Measurements from ENCODE around the gene MPP2.
"Not testable (repeated sequence)": the region's sequence is repeated elsewhere in the genome, so short reads cannot be mapped to it uniquely, and the experiment has no call there.

The MPP2 gene

DNA sequence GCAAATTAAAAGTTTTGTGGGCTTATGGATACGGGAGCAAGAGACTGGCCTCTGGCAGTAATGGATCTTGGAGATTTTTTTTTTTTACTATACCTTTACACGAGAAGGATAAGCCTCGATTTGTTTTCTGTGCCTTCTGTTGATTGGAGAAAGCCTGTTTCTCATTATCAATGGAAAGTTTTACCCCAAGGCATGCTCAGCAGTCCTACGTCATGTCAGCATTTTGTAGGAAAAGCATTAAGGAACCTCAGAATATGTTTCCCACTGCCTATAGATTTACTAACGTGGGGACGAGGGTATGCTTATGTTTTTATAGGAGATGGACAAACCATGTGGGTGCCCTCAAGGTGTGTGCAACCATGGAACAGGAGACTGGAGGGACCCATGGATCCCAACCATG, 33.5 kb downstream of the MPP2 start:
- no peak for DNase-seq

DNA sequence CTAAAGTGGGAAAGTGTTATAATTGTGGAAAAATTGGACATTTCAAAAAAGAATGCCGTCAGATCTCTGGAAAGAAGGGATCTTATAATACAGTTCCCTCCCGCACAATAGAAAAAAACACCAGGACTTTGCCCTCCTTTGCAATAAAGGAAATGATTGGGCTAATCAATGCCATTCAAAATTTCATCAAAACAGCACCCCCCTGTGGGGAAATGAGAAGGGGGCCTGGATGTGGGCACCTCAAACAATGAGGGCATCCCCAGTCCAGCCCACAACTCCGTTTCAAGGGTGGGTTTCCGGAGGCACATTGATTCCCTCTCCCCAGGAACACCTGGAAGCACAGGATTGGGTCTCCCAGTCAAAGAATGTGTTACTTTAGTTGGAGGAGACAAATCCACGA, 34.2 kb downstream of the MPP2 start:
- DNase-seq, result no peak

DNA sequence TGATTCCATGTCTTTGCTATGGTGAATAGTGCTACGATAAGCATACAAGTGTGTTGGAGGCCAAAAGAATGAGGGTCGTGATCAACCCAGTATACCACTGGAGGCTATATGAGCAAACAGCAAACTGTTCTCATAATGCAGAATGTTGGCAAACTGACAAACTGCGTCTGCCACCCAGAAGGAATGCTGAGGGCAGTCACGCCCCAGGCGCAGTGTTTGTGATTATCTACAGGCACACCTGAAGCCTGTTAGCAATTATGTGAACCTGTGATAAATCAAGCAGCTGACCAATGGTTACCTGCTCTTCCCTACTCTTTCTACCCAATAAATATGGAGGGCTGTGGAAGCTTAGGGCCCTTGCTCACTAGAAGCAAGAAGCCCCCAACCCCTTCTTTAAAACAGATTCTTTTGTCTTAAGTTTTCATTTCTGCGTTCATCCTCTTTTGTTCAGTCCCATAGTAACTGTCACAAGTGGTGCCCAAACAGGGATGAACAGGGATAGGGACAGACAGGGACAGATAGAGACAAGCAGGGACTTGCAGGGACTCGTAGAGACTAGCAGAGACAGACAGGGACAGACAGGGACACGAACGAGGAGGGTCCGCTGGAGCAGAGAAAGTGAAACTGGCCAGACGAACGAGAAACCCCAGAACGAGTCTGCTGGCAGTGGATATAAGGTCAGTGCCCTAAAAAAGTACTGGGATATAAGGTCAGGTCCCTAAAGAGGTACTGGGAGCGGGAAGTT, 35.2 kb downstream of the MPP2 start:
- peak; percentile 33 for DNase-seq

DNA sequence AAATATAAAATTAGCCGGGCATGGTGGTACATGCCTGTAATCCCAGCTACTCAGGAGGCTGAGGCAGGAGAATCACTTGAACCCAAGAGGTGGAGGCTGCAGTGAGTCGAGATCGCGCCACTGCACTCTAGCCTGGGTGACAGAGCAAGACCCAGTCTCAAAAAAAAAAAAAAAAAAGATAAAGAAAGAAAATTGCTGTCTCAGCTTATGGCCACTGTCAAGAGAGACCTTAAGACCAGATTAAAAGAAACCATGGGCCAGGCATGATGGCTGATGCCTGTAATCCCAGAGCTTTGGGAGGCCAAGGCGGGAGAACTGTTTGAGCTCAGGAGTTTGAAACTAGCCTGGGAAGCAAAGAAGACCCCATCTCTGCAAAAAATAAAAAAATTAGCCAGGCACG, 38.3 kb downstream of the MPP2 start:
- DNase-seq, result not testable (repeated sequence)

DNA sequence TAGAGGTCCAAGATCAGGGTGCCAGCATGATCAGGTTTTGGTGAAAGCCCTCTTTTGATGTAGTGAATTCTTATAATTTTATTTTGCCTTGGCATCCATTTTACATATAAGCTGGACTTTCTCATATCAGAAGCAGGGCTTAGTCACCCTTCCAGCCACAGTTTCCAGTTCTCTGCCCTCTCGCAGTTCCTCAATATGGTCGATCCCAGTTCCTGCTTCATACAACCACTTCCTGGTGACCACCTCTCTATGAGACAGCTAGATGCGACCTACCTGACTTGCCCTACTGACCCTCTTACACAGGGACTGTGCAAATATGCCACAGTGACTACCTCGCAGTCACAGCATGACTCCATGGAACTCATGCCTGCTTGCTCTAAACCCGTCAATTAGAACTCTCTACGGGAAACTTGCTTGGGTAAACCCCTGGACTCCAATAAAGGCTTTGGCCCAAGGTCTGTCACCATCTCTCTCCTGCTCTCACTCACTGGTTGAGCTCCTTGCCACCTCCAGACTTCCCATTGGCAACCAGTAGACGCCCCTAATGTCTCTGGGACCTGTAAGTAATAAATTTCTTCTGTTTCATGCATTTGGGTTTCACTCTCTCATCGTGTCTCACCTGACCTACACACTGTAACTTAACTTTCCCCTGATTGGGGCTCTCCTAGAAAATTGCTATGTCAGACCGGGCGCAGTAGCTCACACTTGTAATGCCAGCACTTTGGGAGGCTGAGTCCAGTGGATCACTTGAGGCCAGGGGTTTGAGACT, 38.9 kb downstream of the MPP2 start:
- no peak for DNase-seq

DNA sequence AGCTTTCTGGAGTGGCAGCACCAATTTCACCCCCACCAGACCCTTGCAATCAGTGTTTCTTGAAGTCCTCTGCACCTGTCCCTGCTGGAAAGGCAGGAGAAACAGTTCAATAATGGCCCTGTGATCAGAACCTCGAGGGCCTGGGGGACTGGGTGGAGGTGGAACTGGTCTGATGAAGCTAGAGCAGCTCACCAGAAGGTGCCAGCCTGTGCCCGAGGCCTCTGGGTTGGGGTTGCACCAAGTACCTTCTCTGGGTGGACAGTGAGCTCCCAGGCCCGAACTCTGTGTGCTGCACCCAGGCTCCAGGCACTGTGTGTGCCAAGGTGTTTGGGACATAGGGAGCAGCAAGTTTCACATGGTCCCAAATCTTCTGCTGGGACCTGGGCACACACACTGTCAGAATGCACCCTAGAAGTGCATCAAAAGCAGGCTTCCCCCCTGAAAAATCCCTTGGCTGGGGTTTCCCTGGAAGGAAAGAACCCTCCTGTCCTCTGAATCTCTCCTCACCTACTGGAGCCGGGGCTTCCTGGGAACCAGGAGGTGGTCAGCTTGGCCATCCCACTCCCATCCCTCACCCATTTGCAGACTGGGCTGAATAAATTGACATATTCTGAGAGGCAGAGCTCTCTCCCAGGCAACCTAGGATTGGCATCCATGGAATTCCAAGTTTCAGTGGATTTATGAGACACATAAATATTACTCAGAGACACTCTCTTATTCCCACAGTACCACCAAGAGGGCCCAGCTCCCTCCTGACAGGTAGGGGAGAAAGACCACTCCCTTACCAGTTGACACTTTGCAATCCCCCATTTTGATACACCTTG, 43.0 kb downstream of the MPP2 start:
- DNase-seq, result no peak

DNA sequence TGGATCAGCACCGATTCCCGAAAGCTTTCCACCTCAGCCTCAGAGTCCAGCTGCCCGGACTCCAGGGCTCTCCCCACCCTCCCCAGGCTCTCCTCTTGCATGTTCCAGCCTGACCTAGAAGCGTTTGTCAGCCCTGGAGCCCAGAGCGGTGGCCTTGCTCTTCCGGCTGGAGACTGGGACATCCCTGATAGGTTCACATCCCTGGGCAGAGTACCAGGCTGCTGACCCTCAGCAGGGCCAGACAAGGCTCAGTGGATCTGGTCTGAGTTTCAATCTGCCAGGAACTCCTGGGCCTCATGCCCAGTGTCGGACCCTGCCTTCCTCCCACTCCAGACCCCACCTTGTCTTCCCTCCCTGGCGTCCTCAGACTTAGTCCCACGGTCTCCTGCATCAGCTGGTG, 45.4 kb downstream of the MPP2 start:
- no peak for DNase-seq

DNA sequence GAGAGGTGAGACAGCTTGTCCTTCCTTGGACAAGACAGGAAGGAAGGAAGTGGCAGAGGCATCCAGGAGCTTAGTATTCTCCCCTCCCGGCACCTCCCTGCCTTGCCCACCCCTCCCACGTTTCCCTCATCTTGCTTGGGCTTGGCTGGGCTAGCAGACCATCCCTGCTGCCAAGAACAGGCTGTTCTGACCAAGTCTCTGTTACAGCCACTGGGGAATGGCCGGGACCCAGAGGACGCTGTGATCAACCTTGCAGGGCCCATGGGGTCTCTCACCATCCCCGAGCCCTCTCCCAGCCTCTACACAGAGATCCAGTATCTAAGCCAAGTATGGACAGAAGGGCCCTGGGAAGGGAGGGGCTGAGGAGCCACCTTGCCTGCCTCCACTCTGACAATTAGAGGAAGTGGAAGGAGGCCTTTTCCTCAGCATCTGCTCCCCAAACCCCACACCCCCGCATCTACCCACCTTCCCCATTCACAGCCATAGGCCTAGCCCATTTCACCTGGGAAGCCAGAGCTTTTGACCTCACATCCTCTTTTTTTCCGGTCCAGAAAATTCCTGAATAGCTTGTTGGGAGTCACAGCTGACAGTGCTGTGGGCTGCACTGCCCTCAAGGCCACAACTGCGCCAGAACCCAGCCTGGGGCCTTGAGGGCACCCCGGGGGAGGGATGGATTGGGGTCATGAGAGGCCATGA, 46.3 kb downstream of the MPP2 start:
- no peak for DNase-seq

DNA sequence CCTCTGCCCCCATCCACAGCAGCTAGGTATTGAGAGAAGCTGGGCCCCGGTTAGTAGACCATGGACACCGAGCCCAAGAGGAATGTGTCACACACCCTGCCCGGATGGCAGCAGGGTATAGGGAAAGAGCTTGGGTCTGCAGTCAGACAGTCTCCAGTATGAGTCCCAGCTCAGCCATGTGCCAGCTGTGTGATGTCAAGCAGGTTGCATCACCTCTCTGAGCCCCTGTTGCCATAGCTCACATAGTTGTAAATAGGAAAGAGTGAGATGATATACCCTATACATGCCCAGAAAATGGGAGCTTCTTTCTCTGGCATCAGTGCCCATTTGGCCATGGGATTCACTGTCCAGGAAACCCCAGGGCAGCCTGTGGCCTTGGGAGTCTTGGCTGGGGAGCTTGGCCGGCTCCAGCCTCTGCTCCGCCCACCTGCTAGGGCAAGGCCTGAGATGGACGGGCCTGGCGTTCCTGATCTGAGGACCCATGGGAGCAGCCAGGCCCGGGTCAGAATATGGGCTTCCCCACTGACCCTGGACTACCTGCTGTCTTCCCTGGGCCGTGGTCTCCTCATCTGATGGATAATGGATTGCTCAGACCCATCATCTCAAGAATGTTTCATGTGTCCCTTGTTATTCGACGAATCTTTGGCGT, 47.1 kb downstream of the MPP2 start:
- no peak for DNase-seq

DNA sequence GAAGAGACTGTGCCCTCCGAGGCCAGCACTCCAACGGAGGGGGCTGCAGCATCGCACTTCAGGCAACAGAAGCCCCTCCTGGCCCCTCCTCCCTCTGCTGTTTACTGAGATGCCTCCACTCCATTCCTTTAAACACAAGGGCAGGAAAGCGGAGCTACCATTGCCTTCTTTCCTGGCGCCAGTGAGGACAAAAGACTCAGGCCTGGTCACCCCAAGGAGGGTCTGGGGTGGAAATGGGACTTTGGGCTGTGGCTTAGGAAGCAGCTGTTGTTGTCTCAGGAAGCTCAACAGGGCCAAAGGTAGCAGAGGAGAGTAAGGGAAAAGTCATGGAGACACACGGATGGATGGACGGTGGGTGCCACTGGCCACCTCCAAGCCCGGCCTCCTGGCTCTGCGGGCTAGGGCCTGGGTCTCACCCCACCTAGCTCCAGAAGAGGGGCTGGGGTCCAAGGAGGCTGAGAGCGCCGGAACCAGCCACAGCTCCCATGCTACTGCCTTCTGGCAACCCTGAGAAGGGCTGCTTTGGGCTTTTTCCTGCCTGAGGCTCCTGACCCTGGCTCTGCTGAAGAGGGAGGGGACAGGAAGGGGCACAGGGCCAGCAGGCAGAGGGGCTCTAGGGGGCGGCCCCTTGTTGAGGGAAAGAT, 49.3 kb downstream of the MPP2 start:
- no peak for DNase-seq

DNA sequence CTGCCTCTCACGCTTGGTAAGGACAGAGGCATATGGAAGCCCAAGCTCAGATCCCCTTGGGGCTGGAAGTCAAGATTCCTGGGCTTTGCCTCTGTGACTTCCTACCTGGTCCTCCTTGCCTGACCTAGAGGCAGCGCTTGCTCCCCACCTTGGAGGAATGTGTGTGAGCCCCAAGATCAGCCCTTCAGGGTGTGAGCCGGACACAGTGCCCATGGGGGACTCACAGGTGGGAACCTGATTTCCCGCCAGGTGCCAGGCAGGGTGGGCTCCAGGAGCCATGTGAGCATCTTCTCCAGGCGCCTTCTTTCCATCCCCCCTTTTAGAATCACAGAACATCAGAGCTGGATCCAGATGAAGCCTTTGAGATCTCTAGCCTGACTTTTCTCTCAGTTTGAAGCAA, 50.2 kb downstream of the MPP2 start:
- DNase-seq, result no peak

DNA sequence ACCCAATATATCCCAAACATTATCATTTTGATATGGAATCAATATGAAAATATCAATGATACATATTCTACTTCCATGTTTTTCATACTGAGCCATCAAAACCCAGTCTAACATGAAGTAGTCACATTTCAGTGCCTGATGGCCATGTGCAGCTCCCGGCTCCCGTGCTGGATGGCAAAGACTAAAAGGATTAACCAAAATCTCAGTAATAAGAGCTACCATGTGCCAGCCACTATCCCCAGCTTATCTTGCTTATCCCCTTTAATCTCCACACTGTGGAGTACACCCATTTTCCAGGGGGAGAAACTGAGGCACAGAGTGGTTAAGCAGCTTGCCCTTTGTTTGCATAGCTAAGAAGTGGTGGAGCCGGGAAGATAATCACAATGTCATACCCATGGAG, 51.2 kb downstream of the MPP2 start:
- DNase-seq, result no peak

DNA sequence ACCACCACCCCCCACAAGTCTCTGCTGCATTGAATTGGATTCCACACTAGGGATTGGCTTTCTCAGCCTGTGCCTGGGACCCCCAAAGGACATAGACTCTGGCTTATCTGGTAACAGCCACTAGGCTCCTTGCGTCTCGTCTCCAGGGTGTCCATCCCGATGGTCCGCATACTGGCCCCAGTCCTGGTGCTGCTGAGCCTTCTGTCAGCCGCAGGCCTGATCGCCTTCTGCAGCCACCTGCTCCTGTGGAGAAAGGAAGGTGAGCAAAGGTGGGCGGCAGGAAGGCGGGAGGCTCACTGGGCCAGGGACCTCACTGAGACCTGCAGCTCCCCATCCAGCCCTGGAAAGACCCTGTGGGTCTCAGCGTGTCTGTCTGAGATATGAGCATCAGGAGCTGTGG, 52.3 kb downstream of the MPP2 start:
- DNase-seq, result no peak

DNA sequence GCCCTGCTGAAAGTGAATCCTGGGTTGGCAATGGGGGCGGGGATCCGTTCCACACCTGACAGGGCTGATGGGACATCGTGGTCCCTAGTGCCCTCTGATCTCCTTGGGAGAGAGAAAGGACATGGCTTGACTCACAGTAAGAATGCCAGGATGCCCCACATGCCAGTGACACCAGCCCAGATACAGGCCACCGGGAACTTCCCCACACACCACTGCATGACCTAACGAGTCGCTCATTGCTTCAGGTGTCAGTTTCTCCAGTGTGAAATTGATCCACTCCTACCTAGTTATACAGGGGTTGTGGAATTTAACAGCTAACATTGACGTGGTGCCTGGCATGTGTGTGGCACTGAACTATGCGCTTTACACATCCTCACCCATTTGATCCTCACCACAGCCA, 52.8 kb downstream of the MPP2 start:
- DNase-seq, result no peak

DNA sequence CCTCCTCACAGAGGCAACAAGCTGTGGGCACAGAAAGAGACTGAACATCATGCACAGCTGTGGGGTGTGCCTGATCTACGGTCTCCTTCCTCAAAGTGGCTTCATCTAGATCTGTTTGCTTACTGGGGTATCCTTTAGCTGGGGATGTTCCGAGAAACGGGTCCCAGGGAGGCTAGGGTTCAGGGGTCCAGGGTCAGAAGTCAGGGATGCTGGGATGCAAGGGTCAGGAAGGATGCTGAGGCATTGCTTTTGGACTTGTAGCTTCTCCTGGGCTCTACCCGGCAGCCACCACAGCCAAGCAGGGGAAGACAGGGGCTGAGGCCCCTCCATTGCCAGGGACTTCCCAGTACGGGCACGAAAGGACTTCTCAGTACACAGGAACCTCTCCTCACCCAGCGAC, 53.8 kb downstream of the MPP2 start:
- DNase-seq, result no peak

DNA sequence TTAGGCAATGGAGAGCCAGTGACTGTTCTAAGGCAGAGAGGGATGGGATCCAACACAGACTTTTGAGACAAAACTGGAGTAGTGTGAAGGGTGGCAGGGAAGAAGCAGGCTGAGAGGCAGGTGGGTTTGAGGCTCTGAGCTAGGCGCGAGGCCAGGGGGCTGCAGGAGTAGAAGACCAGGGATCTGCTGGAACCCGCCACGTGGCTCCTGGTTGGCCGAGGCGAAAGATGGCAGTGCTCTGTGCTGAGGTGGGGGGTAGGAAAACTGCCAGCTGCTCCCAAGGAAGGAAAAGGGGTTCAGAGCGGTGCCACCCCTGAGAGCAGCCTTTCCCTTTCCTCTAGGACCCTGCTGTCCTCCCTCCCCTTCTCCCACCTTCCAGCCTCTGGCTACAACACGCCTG, 54.8 kb downstream of the MPP2 start:
- DNase-seq, result no peak

DNA sequence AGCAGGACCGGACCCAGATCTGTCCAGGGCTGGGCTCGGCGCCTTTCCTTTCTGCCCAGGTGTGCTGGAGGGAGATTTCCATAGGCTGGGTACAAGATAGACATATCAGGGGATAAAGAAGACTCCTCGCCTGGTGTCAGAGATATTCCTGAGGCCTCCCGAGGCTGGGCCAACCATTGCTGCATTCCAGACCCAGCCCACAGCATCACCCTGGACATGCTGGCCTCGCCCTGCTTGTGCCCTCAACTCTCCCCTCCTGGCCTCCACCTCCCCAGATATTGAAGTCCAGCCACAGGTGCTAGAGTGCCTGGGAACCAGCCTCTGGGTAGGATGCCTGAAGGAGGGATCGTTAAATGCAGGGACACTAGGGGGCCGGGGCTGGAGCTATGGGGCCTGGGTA, 58.2 kb downstream of the MPP2 start:
- DNase-seq, result no peak

DNA sequence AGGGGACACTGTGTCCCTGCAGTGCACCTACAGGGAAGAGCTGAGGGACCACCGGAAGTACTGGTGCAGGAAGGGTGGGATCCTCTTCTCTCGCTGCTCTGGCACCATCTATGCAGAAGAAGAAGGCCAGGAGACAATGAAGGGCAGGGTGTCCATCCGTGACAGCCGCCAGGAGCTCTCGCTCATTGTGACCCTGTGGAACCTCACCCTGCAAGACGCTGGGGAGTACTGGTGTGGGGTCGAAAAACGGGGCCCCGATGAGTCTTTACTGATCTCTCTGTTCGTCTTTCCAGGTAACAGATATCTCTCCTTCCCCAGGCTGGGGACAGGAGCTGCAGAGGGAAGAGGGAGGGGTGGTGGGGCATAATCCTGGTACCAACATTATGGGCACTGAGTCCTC, 58.7 kb downstream of the MPP2 start:
- DNase-seq, result no peak

DNA sequence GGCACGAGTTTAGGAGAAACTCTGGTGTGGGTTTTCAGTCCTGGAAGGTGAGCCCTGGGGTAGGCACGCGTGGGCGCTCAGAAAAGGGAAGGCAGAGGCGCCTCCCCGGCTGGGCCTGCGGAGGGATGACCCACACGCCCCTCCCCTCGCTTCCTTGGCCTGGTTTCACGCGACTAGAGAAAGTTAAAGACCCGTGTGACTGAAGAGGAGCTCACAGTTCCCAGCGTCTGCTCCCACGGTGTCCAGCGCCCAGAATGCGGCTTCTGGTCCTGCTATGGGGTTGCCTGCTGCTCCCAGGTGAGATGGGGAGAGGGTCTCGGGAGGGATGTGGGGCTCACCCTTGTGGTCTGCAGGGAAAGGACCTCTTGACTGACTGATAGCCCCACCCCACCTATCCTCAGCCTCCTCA, 60.4 kb downstream of the MPP2 start, which contains the start of gene CD300LG:
Gene CD300LG, plus strand, starts transcription at position 214 of the 409 bp plus-strand sequence. Its CDS starts 41 bp downstream, at position 255.
- DNase-seq, result no peak

DNA sequence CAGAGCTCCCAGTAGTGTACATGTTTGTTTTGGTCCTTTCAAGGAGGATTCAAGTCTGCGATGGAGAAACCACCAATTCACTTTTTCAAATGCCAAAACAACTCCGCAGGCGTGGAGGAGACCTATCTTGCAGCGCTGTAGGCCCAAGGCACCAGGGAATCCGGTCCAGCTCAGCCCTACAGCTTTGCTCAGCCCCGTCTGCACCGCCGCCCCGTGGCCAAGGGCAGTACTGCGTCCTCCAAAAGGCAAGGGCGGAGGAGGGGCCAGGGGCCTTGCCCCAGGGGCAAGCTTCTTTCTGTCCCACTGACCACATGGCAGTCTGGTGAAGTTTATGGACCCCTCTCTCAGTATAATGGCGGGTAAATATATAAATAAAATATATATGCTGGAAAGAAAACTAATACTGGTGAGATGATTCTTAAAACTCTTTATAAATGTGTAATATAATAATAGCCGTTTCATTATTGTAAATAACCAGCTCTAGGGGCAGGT, 61.1 kb downstream of the MPP2 start:
- DNase-seq, result peak; percentile 72

DNA sequence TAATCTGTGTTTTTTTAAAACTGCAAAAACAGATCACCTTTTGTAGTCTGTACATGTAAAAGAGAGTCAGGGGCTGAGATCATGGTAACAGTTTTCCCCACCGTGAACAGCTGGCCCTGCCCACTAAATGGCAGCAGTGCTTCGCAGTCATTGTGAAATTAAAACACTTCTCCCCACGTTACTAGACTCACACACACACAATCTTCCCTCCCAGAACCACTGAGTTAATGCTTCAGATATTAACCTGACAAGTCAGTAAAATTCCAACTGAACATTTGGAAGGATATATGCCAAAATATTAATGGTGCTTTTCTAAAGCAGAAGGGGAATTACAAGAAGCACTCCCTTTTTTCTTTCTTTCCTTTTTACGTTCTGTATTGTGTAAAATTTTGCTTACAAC, 61.6 kb downstream of the MPP2 start:
- no peak for DNase-seq

DNA sequence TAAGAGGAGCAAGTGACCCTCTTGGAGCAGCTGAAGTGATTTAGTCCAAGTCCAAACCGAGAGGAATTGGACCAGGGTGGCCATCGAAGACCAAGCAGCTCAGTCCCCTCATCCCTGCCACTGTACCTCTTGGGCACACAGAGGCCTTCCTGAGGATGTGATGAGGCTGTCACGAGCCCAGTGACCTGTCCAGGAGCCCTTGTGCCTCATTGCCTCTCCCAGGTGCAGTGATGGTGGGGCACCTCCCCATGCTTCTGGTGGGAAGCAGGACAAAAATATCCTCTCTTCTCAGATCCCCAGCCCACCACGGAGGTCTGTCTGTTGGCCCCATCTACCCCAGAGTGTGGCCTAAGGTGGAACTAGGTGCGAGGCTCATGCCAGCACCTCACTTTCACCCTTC, 63.1 kb downstream of the MPP2 start:
- DNase-seq, result no peak
